Activated CD4-positive, alpha-beta T cell treated with anti-CD3 and anti-CD28 coated beads, Interleukin-2, Interleukin-6, amounts not matched to agents 100 ng/mL and 50 ng/mL, durations not matched to agents 16 hours and 8 hours (primary cell): ENCODE measurements around the gene TBC1D7.

Experiments used
- DNase-seq: peaks from one replicate; pipeline ENCODE4 v3.0.0-alpha.2; 2020

TBC1D7 gene

GRCh38 chr6:13328076-13328874, at the start of gene TBC1D7:
TSS of gene TBC1D7 (minus strand) at chr6:13328537. CDS start at chr6:13326898, 1,639 bp downstream.
- peak; percentile 97 for DNase-seq

GRCh38 chr6:13377054-13377758, 48.9 kb upstream of the TBC1D7 start:
- no peak for DNase-seq

DNA sequence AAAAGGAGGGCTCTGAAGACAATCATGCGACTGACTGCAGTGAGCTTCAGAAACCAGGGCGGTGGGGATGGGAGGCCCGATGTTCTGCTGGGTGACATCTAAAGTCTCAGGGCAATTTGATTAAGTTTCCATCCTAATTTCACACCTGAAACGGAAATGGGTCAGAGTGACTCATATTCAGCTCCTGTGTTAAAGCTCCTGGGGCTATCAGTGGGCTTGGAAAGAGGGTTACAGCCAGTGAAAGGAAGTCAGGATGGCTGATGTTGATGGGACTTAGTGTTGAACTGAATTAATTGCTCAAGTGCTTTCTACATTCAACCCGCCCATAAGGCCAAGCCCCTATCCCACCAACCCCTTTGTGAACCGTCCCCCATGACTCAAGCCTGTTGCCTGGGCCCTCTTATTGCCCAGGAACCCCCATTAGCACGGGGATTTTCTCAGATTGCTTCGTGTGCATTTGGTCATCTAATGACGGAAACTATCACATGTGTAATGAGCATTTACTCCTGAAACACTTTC, 47.1 kb upstream of the TBC1D7 start:
- peak; percentile 76 for DNase-seq

DNA sequence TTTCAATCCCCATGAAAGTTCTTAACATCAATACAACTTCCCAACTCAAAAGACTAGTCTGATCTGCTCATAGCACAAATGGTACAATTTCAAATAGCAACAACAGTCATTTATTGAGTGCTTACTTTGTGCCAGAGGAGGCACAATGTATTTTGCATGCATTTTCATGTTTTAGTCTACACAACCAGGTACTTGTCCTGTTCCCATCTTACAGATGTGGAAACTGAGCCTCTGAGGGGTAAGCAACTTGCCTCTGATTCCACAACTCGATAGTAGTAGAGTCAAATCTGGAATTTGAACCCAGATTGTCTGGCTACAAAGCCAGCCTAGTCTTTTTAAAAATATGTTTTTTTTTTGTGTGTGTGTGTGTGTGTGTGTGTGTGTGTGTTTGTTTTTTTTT, 45.6 kb upstream of the TBC1D7 start:
- DNase-seq: no peak

- no peak for DNase-seq
Measured at GRCh38 chr6:13373488-13373886, 45.1 kb upstream of the TBC1D7 start.

- no peak for DNase-seq
Measured at GRCh38 chr6:13372688-13373487, 44.6 kb upstream of the TBC1D7 start.

- no peak for DNase-seq
Measured at GRCh38 chr6:13372076-13372475, 43.7 kb upstream of the TBC1D7 start.

GRCh38 chr6:13371421-13372072, 43.2 kb upstream of the TBC1D7 start:
- DNase-seq: no peak

DNA sequence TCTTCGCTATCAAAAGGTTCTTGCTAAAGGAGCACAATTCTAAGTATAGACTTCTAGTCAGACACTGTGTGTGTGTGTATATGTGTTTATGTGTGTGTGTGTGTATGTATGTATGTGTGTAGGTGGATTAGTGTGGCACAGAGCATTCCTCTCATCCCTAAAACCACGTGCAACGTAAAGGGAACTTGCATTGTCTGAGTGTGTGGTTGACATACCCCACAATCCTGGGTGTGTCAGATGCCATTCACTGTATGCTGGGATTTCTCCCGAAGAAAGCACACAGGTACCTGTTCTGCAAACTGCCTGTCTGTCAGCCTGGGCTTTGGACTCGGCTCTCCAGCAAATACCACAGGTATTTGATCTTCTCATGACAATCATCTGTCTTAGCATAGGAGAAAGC, 42.3 kb upstream of the TBC1D7 start:
- no peak for DNase-seq

DNA sequence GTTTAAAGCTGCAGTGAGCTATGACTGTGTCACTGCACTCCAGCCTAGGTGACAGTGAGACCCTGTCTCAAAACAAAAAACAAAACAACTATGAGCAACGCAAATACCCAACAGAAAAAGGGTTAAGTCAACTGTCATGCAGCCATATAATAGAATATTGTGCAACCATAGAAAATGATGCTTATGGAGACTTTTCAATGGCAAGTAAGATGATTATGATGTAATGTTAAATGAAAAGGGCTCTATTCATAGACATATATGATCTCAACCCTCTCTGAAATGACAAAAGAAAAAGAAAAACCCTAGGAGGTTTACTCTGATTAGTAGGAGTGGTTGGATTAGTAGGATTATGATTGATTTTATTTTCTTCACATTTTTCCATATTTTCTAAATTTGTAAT, 41.3 kb upstream of the TBC1D7 start:
- DNase-seq: no peak

DNA sequence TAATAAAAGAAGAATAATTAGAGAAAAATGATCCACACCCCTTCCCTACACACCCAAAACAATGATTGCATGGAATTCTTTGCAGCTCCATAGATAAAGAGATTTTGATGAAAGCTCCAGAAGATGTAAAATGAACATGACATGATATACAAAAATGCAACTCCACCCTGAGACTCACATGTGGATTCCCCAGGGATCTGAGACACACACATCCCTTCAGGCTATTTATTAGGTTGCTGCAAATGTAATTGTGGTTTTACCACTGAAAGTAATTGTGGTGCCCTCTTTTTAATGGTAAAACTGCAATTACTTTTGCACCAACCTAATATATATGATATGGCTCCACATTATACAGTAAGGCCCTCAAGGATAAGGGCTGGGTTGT, 40.4 kb upstream of the TBC1D7 start:
- DNase-seq: no peak

DNA sequence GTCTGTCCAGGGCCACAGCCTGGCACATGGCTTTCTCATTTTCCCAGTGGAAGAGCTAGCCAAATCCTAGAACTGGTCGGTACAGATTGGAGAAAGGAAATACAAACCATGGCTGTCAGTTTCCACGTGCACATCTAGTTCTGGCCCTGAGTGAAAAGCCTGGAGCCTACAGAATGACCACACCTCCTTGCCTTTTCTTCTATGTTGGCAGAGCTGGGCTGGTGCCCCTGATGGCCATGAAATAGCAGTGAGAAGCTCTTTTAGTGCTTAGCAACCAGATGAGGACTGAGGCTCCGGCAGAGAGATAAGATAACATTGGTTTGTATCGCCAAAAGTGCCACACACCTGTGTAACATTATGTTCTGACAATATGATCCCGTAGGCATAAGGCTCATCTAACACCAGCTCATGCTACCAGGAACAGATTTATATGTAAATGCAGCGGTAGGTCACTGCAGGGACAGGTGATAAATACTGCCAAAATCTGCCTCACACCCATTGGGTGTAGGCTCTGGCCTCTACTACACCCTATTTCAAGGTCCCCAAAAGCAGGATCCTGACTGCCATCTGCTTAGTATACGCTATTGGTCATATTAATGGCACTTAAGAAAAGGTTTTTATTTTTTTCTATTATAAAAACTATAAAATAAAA, 39.9 kb upstream of the TBC1D7 start:
- DNase-seq: no peak

- DNase-seq: no peak
Measured at GRCh38 chr6:13367396-13367795, 39.1 kb upstream of the TBC1D7 start.

DNA sequence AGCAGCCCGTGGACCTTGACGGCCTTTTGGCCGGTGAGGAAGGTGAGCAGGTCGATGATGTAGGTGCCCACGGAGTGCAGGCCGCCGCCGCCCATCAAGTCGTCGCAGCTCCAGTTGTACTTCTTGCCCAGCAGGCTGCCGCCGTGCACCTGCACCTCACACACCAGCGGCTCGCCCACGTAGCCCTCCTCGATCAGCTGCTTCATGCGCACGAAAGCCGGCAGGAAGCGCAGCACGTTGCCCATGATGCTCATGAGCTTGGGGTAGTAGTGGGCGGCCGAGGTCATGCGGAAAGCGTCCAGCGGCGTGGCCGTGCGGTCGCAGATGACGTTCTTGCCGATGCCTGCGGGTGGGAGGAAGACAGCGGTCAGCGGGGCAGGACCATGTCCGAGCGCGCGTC, 37.0 kb upstream of the TBC1D7 start:
- DNase-seq: no peak

- DNase-seq: no peak
Measured at GRCh38 chr6:13364842-13365241, 36.5 kb upstream of the TBC1D7 start.

DNA sequence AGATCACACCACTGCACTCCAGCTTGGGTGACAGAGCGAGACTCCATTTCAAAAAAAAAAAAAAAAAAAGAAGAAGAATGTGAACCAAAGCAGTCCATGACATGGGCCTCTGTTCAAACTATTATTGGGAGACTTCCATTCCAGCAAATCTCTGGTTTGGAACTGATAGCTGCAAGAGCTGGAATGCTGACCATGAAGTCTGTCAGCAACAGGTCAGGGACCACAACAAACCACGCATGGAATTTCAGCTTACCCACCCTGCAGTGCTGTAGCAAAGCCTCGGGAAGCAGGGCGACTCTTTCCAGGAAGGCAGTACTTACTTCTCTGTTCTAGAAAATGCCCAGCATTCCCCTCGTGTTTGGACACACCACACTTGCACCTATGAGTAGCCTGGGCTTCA, 34.1 kb upstream of the TBC1D7 start:
- DNase-seq: no peak

DNA sequence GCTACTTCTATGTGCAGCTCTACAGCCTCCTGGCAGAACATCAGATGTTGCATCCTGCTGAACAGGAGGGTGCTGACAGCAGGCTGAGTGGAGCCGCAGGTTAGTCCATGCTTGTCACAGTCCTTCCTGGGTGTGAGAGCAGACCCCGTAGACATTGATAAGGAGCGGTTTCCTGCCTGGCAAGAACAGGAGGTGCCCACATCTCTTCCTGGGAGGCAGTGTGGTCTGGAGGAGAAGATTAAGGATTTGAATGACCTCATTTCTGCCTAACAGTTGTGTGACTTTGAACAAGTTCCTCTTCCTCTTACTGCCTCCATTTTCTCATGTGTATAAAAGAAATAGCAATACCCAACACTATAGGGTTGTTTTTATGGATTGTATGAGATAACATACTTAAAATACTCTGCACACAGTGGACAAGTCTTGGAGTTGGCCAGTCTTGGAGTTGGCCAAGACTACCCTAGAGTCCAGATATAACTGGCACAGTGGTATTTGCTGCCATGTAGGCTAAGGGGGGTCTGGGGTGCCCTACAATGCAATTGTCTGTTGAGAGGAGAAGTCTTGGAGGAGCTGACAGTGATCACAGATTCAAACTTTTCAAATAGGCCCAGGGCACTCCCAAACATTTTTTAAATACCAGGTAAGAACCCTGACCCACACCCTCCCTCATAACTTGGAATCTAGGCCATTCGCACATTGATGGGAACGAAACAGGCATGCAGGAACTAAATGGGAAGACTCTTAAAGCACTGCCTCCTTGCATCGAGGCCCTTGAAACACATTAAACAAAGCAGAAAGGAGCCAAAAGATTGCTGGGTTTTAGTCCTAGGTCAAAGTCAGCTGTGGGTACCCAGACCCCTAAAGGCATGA, 32.6 kb upstream of the TBC1D7 start:
- no peak for DNase-seq

- no peak for DNase-seq
Measured at GRCh38 chr6:13359287-13359686, 30.9 kb upstream of the TBC1D7 start.

GRCh38 chr6:13358511-13358910, 30.2 kb upstream of the TBC1D7 start:
- DNase-seq: no peak

DNA sequence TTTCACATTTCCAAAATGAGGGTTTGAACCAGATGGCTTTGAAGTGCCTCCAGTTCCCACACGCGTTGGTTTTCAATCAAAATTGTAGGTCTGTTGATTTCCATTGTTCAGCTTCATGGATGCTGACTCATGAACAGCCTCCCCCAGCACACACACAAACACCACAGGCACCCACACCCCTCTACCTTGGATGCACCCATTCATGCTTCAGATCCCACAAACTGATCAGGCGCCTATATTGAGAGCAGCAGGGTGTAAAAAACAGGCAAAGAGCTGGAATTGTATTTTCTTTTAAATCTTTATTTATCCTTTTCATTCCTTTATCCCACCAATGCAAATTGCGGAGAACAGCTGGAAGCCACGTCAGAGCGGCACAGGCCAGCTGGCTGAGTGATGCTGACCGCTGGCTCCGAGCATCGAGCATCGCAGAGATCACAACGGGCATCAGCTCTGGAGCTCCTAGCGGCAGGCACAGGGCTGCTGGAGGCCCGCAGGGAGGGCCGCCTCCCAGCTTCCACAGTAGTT, 29.3 kb upstream of the TBC1D7 start:
- no peak for DNase-seq
